BLaER1 (cell line): ENCODE measurements around the gene FBXL4.
A peak's percentile ranks its signal among the peaks of the same experiment; 100 is the strongest.

ENCODE experiments used
- H3K27ac ChIP-seq: shearing (Covaris generic); formaldehyde crosslinking; 2 replicates; pipeline ENCODE4 v1.8.1; 2022
- H3K27me3 ChIP-seq: shearing (Covaris generic); formaldehyde crosslinking; 2 replicates; pipeline ENCODE4 v1.8.1; 2022
- H3K36me3 ChIP-seq: shearing (Covaris generic); formaldehyde crosslinking; 2 replicates; pipeline ENCODE4 v1.8.1; 2022
- H3K4me1 ChIP-seq: shearing (Covaris generic); formaldehyde crosslinking; 2 replicates; pipeline ENCODE4 v1.8.1; 2022
- H3K4me2 ChIP-seq: shearing (Covaris generic); formaldehyde crosslinking; 2 replicates; pipeline ENCODE4 v1.8.1; 2022
- H3K4me3 ChIP-seq: shearing (Covaris generic); formaldehyde crosslinking; 2 replicates; pipeline ENCODE4 v1.8.1; 2022
- H3K9ac ChIP-seq: shearing (Covaris generic); formaldehyde crosslinking; 2 replicates; pipeline ENCODE4 v1.8.1; 2022
- H3K9me3 ChIP-seq: shearing (Covaris generic); formaldehyde crosslinking; 2 replicates; pipeline ENCODE4 v1.8.1; 2022
- H4K20me1 ChIP-seq: shearing (Covaris generic); formaldehyde crosslinking; 2 replicates; pipeline ENCODE4 v1.8.1; 2022
- Cebpa-rat ChIP-seq: shearing (Covaris generic); IDR thresholded peaks from 2 replicates; pipeline ENCODE4 v1.8.1; 2022

The FBXL4 gene

DNA sequence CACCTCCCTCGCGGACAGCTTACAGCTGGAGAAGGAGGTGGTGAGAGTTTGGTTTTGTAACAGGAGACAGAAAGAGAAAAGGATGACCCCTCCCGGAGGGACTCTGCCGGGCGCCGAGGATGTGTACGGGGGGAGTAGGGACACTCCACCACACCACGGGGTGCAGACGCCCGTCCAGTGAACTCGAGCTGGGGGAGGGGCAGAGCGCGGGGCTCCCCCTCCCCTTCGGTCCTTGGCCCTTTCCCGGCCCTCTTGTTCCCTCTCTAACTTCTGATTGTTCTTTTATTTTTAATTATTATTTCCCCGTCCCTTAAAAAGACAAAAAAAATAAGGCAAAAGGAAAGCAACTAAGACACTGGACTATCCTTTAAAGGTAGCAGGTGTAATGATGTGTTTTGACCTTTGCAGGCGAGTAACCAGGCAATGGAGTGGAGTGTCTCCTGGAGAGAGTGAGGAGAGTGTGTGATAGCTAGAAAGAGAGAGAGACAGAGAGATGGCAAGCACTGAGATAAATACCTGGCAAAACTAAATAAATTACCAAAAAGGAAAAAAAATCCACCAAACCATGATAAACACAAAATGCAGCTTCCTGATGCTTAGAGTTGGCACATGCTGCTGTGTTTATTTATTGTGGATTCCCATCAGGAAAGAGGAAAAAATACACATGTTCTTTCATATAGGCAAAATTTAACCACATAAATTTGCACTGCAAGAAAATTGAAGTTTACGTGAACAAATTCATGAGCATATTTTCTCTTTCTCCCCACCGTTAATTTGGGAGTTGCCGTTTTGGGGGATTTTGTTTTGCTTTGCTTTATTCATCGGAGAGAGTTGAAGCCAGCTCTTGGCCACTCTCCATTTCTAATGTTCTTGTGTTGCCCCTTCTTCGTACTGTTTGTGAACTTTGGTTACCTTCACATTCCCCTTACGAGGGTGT, 111.5 kb downstream of the FBXL4 start:
- H3K4me1 ChIP-seq = peaks cover 17% of the 10 kb centered on the region
- peaks cover 91% of the 10 kb centered on the region for H4K20me1 ChIP-seq
- TF ChIP-seq Cebpa-rat = no peak
- H3K27ac ChIP-seq = no peak overlapping the region
- H3K4me3 ChIP-seq = no peak overlapping the region
- H3K36me3 ChIP-seq = no peaks in the 10 kb centered on the region
- no peak overlapping the region for H3K4me2 ChIP-seq
- H3K9ac ChIP-seq = no peak overlapping the region
- peaks cover 100% of the 10 kb centered on the region for H3K27me3 ChIP-seq
- H3K9me3 ChIP-seq = peaks cover 9% of the 10 kb centered on the region; the same call in 1 of the 2 replicates

DNA sequence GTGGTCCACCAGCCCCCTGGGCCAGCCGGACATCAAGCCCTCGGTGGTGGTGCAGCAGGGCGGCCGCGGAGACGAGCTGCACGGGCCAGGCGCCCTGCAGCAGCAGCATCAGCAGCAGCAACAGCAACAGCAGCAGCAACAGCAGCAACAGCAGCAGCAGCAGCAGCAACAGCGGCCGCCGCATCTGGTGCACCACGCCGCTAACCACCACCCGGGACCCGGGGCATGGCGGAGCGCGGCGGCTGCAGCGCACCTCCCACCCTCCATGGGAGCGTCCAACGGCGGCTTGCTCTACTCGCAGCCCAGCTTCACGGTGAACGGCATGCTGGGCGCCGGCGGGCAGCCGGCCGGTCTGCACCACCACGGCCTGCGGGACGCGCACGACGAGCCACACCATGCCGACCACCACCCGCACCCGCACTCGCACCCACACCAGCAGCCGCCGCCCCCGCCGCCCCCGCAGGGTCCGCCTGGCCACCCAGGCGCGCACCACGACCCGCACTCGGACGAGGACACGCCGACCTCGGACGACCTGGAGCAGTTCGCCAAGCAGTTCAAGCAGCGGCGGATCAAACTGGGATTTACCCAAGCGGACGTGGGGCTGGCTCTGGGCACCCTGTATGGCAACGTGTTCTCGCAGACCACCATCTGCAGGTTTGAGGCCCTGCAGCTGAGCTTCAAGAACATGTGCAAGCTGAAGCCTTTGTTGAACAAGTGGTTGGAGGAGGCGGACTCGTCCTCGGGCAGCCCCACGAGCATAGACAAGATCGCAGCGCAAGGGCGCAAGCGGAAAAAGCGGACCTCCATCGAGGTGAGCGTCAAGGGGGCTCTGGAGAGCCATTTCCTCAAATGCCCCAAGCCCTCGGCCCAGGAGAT, 112.4 kb downstream of the FBXL4 start:
- peaks cover 100% of the 10 kb centered on the region for H3K27me3 ChIP-seq
- H3K4me1 ChIP-seq = peaks cover 17% of the 10 kb centered on the region
- H3K27ac ChIP-seq = no peak overlapping the region
- H3K9me3 ChIP-seq = peaks cover 9% of the 10 kb centered on the region; the same call in 1 of the 2 replicates
- H3K36me3 ChIP-seq = no peaks in the 10 kb centered on the region
- H3K4me2 ChIP-seq = peak overlapping the region; percentile 90
- no peak overlapping the region for H3K9ac ChIP-seq
- TF ChIP-seq Cebpa-rat = no peak
- H4K20me1 ChIP-seq = peaks cover 91% of the 10 kb centered on the region
- 0 out of 2 replicates have a peak overlapping the region, but pooled peaks have one; percentile 8 for H3K4me3 ChIP-seq

DNA sequence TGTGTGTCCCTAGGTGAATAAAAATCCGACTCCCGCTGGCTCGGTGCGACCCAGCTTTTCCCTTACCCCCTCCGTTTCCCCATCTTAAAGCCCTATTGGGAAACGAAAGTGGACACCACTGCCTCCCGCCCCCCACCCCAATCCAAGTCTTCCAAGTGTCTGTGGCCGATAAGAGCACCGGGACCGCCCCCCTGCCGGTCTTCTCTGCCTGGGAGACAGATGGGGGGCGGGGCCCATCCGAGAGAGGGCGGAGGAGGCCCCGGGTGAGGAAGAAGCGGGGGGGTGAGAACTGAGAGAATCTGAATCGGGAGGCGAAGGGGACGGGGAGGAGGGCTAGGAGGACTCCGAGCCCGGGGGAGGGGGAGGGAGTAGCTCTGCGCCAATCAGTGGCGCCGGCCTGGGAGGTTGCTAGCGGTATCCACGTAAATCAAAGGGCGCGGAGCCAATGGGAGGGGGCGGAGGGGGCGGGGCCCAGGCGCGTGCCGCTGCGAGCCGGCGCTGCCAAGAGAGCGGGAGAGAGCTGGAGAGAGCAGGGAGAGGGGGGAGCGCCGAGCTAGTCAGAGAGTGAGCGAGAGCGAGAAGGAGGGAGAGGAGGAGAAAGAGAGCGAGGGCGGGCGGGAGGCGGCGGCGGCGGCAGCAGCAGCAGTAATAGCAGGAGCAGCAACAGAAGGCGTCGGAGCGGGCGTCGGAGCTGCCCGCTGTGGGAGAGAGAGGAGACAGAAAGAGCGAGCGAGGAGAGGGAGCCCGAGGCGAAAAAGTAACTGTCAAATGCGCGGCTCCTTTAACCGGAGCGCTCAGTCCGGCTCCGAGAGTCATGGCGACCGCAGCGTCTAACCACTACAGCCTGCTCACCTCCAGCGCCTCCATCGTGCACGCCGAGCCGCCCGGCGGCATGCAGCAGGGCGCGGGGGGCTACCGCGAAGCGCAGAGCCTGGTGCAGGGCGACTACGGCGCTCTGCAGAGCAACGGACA, 113.4 kb downstream of the FBXL4 start, which contains the start of gene POU3F2:
POU3F2 (plus strand) TSS at position 515 of the 972 bp plus-strand sequence; CDS start at position 815, 300 bp downstream.
- Histone ChIP-seq H3K27me3 (peaks cover 100% of the 10 kb centered on the region), H3K4me2 (peak within 1 kb of the TSS; percentile 90), H3K9ac (no peak within 1 kb of the TSS), H3K4me3 (peak within 1 kb of the TSS; percentile 64), H3K4me1 (peaks cover 17% of the 10 kb centered on the region), H3K9me3 (peaks cover 9% of the 10 kb centered on the region; the same call in 1 of the 2 replicates), H4K20me1 (peaks cover 91% of the 10 kb centered on the region), H3K36me3 (no peaks in the 10 kb centered on the region), H3K27ac (no peak within 1 kb of the TSS)
- no peak for TF ChIP-seq Cebpa-rat

DNA sequence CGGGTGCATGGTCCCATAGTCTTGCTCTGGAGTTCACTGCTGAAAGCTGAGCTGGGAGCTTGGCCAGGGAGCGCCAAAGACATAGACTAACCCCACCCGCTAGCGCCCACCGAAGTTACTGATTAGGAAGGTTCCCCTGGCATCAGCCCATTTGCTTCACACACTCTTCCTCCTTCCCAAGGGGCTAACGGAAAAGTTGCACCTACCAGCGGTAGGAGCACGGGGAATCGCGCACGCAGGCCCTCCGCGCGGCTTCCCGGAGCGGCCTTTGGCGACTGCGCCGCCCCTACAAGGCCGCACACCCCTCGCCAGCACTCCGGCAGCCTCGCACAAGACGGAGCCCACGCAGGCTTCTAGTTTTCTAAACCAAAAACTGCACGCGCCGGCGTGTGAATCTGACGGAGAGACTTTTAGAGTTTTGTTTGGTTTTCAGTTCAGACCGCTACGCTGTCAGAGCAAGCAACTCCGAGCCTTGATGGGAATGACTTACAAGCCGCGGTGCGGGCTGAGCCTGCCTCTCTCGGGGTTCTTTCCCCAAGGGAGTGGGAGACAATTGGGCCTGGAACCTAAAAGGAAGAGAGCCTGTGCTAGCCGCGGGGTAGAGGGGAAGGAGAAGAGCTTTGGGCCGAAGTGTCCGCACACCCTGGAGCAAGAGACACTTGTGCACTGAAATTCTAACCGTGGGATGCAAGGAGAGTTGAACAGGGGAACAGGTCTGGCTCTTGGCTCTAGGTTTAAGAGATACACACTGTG, 114.3 kb downstream of the FBXL4 start:
- Histone ChIP-seq H3K9me3 (peaks cover 9% of the 10 kb centered on the region; the same call in 1 of the 2 replicates), H3K9ac (no peak overlapping the region), H3K4me3 (peak overlapping the region; percentile 64)

DNA sequence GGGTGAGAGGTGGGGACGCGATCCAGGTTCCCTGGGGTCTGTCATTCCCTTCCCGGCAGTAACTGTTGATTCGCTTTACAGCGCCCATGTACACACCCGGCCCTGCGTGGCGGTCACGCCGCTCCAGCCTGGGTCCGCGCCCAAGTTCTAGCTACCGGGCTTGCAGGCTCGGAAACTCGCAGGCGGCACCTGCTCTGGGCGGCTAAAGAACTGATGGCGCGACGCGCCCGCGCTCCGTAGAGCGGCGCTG, 114.8 kb downstream of the FBXL4 start:
- Histone ChIP-seq H3K9ac (no peak overlapping the region), H3K9me3 (peaks cover 9% of the 10 kb centered on the region; the same call in 1 of the 2 replicates), H4K20me1 (peaks cover 89% of the 10 kb centered on the region), H3K36me3 (no peaks in the 10 kb centered on the region), H3K4me3 (no peak overlapping the region), H3K4me1 (peaks cover 17% of the 10 kb centered on the region), H3K27me3 (peaks cover 100% of the 10 kb centered on the region), H3K4me2 (peak overlapping the region; percentile 90; the same call in 1 of the 2 replicates), H3K27ac (no peak overlapping the region)
- no peak for TF ChIP-seq Cebpa-rat

More for the DNA sequence above, 114.3 kb downstream of the FBXL4 start:
- peaks cover 100% of the 10 kb centered on the region for H3K27me3 ChIP-seq
- peak overlapping the region; percentile 90 for H3K4me2 ChIP-seq
- no peak overlapping the region for H3K27ac ChIP-seq
- peaks cover 89% of the 10 kb centered on the region for H4K20me1 ChIP-seq
- H3K4me1 ChIP-seq = peaks cover 17% of the 10 kb centered on the region
- H3K36me3 ChIP-seq = no peaks in the 10 kb centered on the region
- TF ChIP-seq Cebpa-rat = no peak

DNA sequence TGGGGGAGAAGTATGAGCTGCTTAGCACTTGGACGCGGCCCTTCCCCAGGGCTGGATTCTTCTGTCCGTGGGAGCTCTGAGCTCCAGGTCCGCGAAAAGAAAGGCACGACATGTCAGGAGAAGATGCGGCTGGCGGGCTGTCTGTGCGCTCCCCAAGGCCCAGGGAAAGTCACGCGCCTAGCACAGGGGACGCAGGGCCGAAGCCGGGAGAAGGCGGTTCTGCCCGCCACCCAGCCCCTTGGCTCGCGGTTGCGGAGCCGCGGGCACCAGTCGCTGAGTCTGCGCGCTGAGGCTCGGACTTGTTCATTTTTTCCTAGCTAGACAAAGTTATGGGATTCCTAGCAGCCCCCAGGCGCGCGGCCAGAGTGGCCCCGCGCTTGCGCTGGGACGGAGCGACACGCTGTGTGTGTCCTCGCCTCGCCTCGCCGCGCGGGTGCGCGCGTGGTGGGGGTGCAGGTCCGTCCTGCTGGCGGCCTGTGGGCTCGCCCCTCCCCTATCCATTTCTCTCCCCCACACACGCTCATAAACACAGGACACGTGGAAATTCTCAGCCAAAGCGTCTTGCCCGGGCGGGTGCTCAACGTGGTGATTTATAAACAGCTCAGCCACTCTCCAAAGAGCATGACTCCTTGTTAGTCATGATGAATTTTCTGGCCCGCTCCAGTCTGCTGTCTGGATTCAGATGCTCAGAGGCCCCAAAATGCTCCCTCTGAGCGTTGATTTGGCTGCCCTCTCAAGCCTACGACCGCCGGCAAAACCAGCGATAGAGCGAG, 115.3 kb downstream of the FBXL4 start:
- Histone ChIP-seq H3K4me2 (peak overlapping the region; percentile 90; the same call in 1 of the 2 replicates), H3K9ac (no peak overlapping the region), H3K4me3 (no peak overlapping the region), H3K36me3 (no peaks in the 10 kb centered on the region), H3K27ac (no peak overlapping the region), H3K27me3 (peaks cover 100% of the 10 kb centered on the region), H3K4me1 (peaks cover 17% of the 10 kb centered on the region), H3K9me3 (peaks cover 10% of the 10 kb centered on the region; the same call in 1 of the 2 replicates), H4K20me1 (peaks cover 89% of the 10 kb centered on the region)
- TF ChIP-seq Cebpa-rat = no peak

DNA sequence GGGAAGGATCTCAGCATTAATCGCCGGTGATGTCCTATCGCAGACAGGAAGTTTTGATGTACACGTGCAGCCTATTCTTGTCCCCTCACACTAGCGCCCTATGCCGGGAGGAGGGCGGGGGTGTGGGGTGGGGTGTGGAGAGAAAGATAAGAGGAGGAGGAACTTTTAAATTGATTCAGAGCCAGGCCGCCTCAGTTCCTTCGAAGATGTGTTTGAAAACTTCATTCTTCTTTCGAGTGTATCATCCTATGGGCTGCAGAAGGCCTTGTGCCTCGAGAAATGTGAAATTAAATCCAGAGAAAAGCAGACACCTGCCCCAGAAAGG, 115.8 kb downstream of the FBXL4 start:
- H3K4me3 ChIP-seq = no peak overlapping the region
- peaks cover 100% of the 10 kb centered on the region for H3K27me3 ChIP-seq
- peaks cover 17% of the 10 kb centered on the region for H3K4me1 ChIP-seq
- no peak overlapping the region for H3K27ac ChIP-seq
- peaks cover 87% of the 10 kb centered on the region for H4K20me1 ChIP-seq
- no peaks in the 10 kb centered on the region for H3K36me3 ChIP-seq
- H3K9me3 ChIP-seq = peaks cover 13% of the 10 kb centered on the region; the same call in 1 of the 2 replicates
- no peak overlapping the region for H3K4me2 ChIP-seq
- no peak for TF ChIP-seq Cebpa-rat
- no peak overlapping the region for H3K9ac ChIP-seq
